HFFc6 (cell line): ENCODE data around the gene CREB3L2. TPM values are rescaled to one million over a fixed set of nuclear protein-coding genes. Genes with fewer than 3 reads are reported as not detected.

Experiments
- DNase-seq: peaks from one replicate; pipeline ENCODE4 v3.0.0-alpha.2; 2018
- H3K27ac Mint-ChIP-seq: 2 replicates; pipeline ENCODE4 v1.8.0; 2020; ENCODE audit warnings: mild to moderate bottlenecking, mixed read lengths
- H3K27me3 Mint-ChIP-seq: 2 replicates; pipeline ENCODE4 v1.8.0; 2021; ENCODE audit warnings: mild to moderate bottlenecking, moderate library complexity, mixed read lengths; ENCODE audit not compliant: insufficient read depth
- H3K36me3 Mint-ChIP-seq: 2 replicates; pipeline ENCODE4 v1.8.0; 2021; ENCODE audit warnings: low read depth, mixed read lengths
- H3K4me1 Mint-ChIP-seq: 2 replicates; pipeline ENCODE4 v1.8.0; 2020; ENCODE audit warnings: low read depth, mixed read lengths
- H3K4me3 Mint-ChIP-seq: 2 replicates; pipeline ENCODE4 v1.8.0; 2020; ENCODE audit warnings: mild to moderate bottlenecking, moderate library complexity, mixed read lengths
- H3K9me3 Mint-ChIP-seq: 2 replicates; pipeline ENCODE4 v1.8.0; 2020; ENCODE audit warnings: mild to moderate bottlenecking, mixed read lengths
- total RNA-seq, 6 experiments: library from RNA; stranded (reverse); fragmentation: NEBNext Ultra II Directional; extraction: Animal tissue kit (Norgen Biotek cat#: 25700); gene quantifications; 2 replicates in 1 of 6; 3 replicates in 5 of 6; pipeline ENCODE4 v1.2.3, GENCODE V29; 2021
- TF ChIP-seq, protein P1 (sequence below): fragments of 200-600 bp; sonication (generic); IDR thresholded peaks from 2 replicates; pipeline ENCODE4 v1.5.0; 2021; ENCODE audit warnings: antibody characterized with exemption, mild to moderate bottlenecking

Gene CREB3L2
- total RNA-seq, 6 experiments from 2014 or later: 112 to 139 (median 123) TPM

DNA sequence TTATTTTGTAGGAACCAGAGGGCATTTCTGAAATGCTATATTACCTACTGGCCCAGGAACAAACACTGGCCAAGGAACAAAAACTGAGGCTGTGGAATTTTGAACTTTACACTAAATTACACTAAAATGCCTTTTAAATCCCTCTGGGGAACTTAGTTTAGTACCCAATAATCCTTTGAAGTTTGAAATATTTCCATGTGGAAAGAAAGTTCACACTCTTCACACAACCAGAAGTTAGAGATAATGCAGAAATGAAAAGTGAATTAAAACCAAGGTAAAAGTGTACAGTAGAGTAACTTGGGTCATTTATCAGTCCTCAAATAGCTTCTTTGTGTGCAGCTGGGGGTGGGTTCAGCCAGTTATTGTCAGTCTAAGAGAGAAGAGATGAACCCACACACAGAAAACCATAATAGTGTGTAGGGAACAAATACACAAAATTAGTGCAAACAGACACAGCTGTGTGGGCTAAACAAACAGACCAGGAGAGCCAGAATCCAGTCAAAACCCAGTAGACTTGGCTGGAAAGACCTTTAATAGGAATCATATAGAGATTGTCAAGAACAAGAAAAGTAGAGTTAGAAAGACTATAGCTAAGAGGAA, 108.6 kb downstream of the CREB3L2 start:
- H3K36me3 Mint-ChIP-seq: peaks cover 71% of the 10 kb centered on the region
- no peak overlapping the region for H3K27ac Mint-ChIP-seq

GRCh38 chr7:137891016-137891655, 110.8 kb downstream of the CREB3L2 start:
- peaks cover 31% of the 10 kb centered on the region for H3K4me1 Mint-ChIP-seq
- peaks cover 2% of the 10 kb centered on the region for H3K27me3 Mint-ChIP-seq
- peaks cover 69% of the 10 kb centered on the region for H3K36me3 Mint-ChIP-seq
- H3K4me3 Mint-ChIP-seq: no peak overlapping the region
- TF ChIP-seq, protein P1, sequence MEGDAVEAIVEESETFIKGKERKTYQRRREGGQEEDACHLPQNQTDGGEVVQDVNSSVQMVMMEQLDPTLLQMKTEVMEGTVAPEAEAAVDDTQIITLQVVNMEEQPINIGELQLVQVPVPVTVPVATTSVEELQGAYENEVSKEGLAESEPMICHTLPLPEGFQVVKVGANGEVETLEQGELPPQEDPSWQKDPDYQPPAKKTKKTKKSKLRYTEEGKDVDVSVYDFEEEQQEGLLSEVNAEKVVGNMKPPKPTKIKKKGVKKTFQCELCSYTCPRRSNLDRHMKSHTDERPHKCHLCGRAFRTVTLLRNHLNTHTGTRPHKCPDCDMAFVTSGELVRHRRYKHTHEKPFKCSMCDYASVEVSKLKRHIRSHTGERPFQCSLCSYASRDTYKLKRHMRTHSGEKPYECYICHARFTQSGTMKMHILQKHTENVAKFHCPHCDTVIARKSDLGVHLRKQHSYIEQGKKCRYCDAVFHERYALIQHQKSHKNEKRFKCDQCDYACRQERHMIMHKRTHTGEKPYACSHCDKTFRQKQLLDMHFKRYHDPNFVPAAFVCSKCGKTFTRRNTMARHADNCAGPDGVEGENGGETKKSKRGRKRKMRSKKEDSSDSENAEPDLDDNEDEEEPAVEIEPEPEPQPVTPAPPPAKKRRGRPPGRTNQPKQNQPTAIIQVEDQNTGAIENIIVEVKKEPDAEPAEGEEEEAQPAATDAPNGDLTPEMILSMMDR: no peak
- H3K9me3 Mint-ChIP-seq: no peaks in the 10 kb centered on the region; the same call in 1 of the 2 replicates
- H3K27ac Mint-ChIP-seq: peak overlapping the region; percentile 57
- DNase-seq: no peak

More for the DNA sequence above, 108.6 kb downstream of the CREB3L2 start:
- TF ChIP-seq, protein P1: no peak
- H3K4me3 Mint-ChIP-seq: no peak overlapping the region
- peaks cover 19% of the 10 kb centered on the region for H3K4me1 Mint-ChIP-seq
- no peaks in the 10 kb centered on the region; the same call in 1 of the 2 replicates for H3K9me3 Mint-ChIP-seq
- no peak for DNase-seq
- peaks cover 2% of the 10 kb centered on the region for H3K27me3 Mint-ChIP-seq

GRCh38 chr7:137890449-137890921, 111.4 kb downstream of the CREB3L2 start:
- H3K4me1 Mint-ChIP-seq: peaks cover 35% of the 10 kb centered on the region
- no peaks in the 10 kb centered on the region; the same call in 1 of the 2 replicates for H3K9me3 Mint-ChIP-seq
- peaks cover 2% of the 10 kb centered on the region for H3K27me3 Mint-ChIP-seq
- peak overlapping the region; percentile 57 for H3K27ac Mint-ChIP-seq
- DNase-seq: no peak
- H3K36me3 Mint-ChIP-seq: peaks cover 65% of the 10 kb centered on the region
- TF ChIP-seq, protein P1: no peak
- no peak overlapping the region for H3K4me3 Mint-ChIP-seq

- Mint-ChIP-seq H3K4me1 (peaks cover 56% of the 10 kb centered on the region), H3K36me3 (peaks cover 56% of the 10 kb centered on the region), H3K27me3 (peaks cover 2% of the 10 kb centered on the region), H3K4me3 (no peak overlapping the region), H3K27ac (no peak overlapping the region; the same call in 1 of the 2 replicates), H3K9me3 (no peaks in the 10 kb centered on the region; the same call in 1 of the 2 replicates)
- TF ChIP-seq, protein P1: no peak
- DNase-seq: no peak
Measured at GRCh38 chr7:137888241-137888640, 113.6 kb downstream of the CREB3L2 start.

DNA sequence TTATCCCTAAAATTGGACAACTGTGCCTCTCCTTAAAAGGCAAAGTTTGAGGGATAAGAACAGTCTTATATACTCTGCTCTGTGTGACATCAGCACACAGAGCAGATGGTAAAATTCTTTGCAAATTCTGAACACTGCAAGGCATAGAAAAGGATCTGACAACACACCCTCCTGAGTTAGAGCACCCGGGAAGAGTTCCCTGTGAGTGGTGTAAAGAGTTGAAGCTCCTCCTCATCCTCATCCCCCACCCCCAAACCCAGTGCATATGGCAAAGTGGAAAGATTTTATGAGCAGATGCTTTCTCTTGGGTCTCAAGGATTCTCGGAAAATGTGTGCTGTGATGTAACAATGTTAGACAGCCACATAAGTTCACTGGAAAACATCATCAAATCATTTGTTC, 115.1 kb downstream of the CREB3L2 start:
- TF ChIP-seq, protein P1: no peak
- DNase-seq: no peak
- Mint-ChIP-seq H3K36me3 (peaks cover 61% of the 10 kb centered on the region), H3K9me3 (no peaks in the 10 kb centered on the region; the same call in 1 of the 2 replicates), H3K4me1 (peaks cover 71% of the 10 kb centered on the region), H3K27ac (peak overlapping the region; percentile 55), H3K4me3 (no peak overlapping the region), H3K27me3 (peaks cover 7% of the 10 kb centered on the region)
